H9 (cell line): ENCODE measurements around the gene PGPEP1. TPM values are rescaled to one million over a fixed set of nuclear protein-coding genes. Genes with fewer than 3 reads are reported as not detected.
A peak's percentile ranks its signal among the peaks of the same experiment; 100 is the strongest.

Experiments
- DNase-seq: peaks from one replicate; pipeline ENCODE4 v3.0.0-alpha.2; 2017
- H2AFZ ChIP-seq: one replicate; pipeline ENCODE4 v1.6.1; 2013; ENCODE audit warnings: mild to moderate bottlenecking, low read length, control low read depth, moderate library complexity
- H2AK5ac ChIP-seq: 2 replicates; pipeline ENCODE4 v1.6.1; 2013; ENCODE audit warnings: low read length, control low read depth, mixed read lengths; ENCODE audit not compliant: insufficient read length
- H2BK120ac ChIP-seq: one replicate; pipeline ENCODE4 v1.6.1; 2013; ENCODE audit warnings: low read depth, mild to moderate bottlenecking, low read length, control low read depth, inconsistent platforms; ENCODE audit not compliant: poor library complexity, severe bottlenecking
- H2BK12ac ChIP-seq: 2 replicates; pipeline ENCODE4 v1.6.1; 2013; ENCODE audit warnings: low read length, control low read depth, mixed read lengths, low read depth; ENCODE audit not compliant: insufficient read length
- H2BK15ac ChIP-seq: 2 replicates; pipeline ENCODE4 v1.6.1; 2013; ENCODE audit warnings: low read depth, low read length, control low read depth
- H2BK20ac ChIP-seq: one replicate; pipeline ENCODE4 v1.6.1; 2013; ENCODE audit warnings: low read depth, mild to moderate bottlenecking, low read length, control low read depth, inconsistent platforms; ENCODE audit not compliant: poor library complexity, severe bottlenecking
- H2BK5ac ChIP-seq: 2 replicates; pipeline ENCODE4 v1.6.1; 2013; ENCODE audit warnings: low read length, control low read depth, mixed read lengths; ENCODE audit not compliant: insufficient read length
- H3K14ac ChIP-seq: 2 replicates; pipeline ENCODE4 v1.6.1; 2013; ENCODE audit warnings: low read length, control low read depth; ENCODE audit not compliant: insufficient read depth
- H3K18ac ChIP-seq: 2 replicates; pipeline ENCODE4 v1.6.1; 2013; ENCODE audit warnings: low read depth, mild to moderate bottlenecking, mixed read lengths, low read length, control low read depth; ENCODE audit not compliant: insufficient read length
- H3K23ac ChIP-seq: 2 replicates; pipeline ENCODE4 v1.6.1; 2013; ENCODE audit warnings: low read length, control low read depth, mixed read lengths, low read depth; ENCODE audit not compliant: insufficient read length
- H3K23me2 ChIP-seq: 2 replicates; pipeline ENCODE4 v1.6.1; 2013; ENCODE audit warnings: low read depth, mild to moderate bottlenecking, mixed read lengths, low read length, control low read depth; ENCODE audit not compliant: insufficient read length, poor library complexity, severe bottlenecking
- H3K27ac ChIP-seq: 2 replicates; pipeline ENCODE4 v1.5.1; 2013; ENCODE audit warnings: low read length, control low read depth, mixed read lengths, low read depth; ENCODE audit not compliant: insufficient read length
- H3K27me3 ChIP-seq: 2 replicates; pipeline ENCODE4 v1.6.1; 2013; ENCODE audit warnings: low read length, control low read depth, inconsistent platforms; ENCODE audit not compliant: insufficient read depth
- H3K4ac ChIP-seq: 2 replicates; pipeline ENCODE4 v1.6.1; 2013; ENCODE audit warnings: low read depth, mild to moderate bottlenecking, control low read depth, inconsistent platforms, low read length, moderate library complexity
- H3K4me1 ChIP-seq: 2 replicates; pipeline ENCODE4 v1.6.1; 2013; ENCODE audit warnings: low read length, control low read depth, inconsistent platforms; ENCODE audit not compliant: insufficient read depth
- H3K4me2 ChIP-seq: 2 replicates; pipeline ENCODE4 v1.6.1; 2013; ENCODE audit warnings: low read length, control low read depth, mixed read lengths; ENCODE audit not compliant: insufficient read length, insufficient read depth
- H3K56ac ChIP-seq: 2 replicates; pipeline ENCODE4 v1.6.1; 2013; ENCODE audit warnings: low read depth, mild to moderate bottlenecking, mixed read lengths, low read length, control low read depth; ENCODE audit not compliant: insufficient read length
- H3K79me1 ChIP-seq: 2 replicates; pipeline ENCODE4 v1.6.1; 2013; ENCODE audit warnings: low read depth, mild to moderate bottlenecking, moderate library complexity, low read length, control low read depth, inconsistent platforms; ENCODE audit not compliant: insufficient read depth, poor library complexity, severe bottlenecking
- H3K79me2 ChIP-seq: 2 replicates; pipeline ENCODE4 v1.6.1; 2013; ENCODE audit warnings: low read length, control low read depth, inconsistent platforms; ENCODE audit not compliant: insufficient read depth
- H3K9ac ChIP-seq: 2 replicates; pipeline ENCODE4 v1.6.1; 2013; ENCODE audit warnings: low read length, control low read depth, mixed read lengths; ENCODE audit not compliant: insufficient read length; ENCODE audit errors: extremely low read depth
- H3K9me3 ChIP-seq: one replicate; pipeline ENCODE4 v1.6.1; 2013; ENCODE audit warnings: low read depth, low read length, inconsistent platforms; ENCODE audit not compliant: control insufficient read depth
- H3T11ph ChIP-seq: one replicate; pipeline ENCODE4 v1.6.1; 2013; ENCODE audit warnings: mild to moderate bottlenecking, low read length, control low read depth, inconsistent platforms
- H4K20me1 ChIP-seq: one replicate; pipeline ENCODE4 v1.6.1; 2013; ENCODE audit not compliant: control insufficient read depth, insufficient read length, insufficient read depth
- H4K5ac ChIP-seq: 2 replicates; pipeline ENCODE4 v1.6.1; 2013; ENCODE audit warnings: low read depth, mild to moderate bottlenecking, mixed read lengths, low read length, control low read depth; ENCODE audit not compliant: insufficient read length
- H4K8ac ChIP-seq: replicated peaks from 2 replicates; pipeline ENCODE4 v1.6.1; 2013; ENCODE audit warnings: low read length, control low read depth, mixed read lengths, low read depth; ENCODE audit not compliant: insufficient read length
- H4K91ac ChIP-seq: 2 replicates; pipeline ENCODE4 v1.6.1; 2013; ENCODE audit warnings: low read depth, mild to moderate bottlenecking, moderate library complexity, mixed read lengths, low read length, control low read depth; ENCODE audit not compliant: insufficient read length
- H3K27ac Mint-ChIP-seq, 3 experiments: 2 replicates in 2 of 3; 3 replicates in 1 of 3; pipeline ENCODE4 v1.8.0; 2020 to 2021; ENCODE audit warnings: mixed read lengths in 3 of 3, mild to moderate bottlenecking in 1 of 3, moderate library complexity in 1 of 3
- H3K27me3 Mint-ChIP-seq: 2 replicates; pipeline ENCODE4 v1.8.0; 2021; ENCODE audit warnings: low read depth, mild to moderate bottlenecking, moderate library complexity, mixed read lengths
- H3K36me3 Mint-ChIP-seq, 3 experiments: 2 replicates in 2 of 3; 3 replicates in 1 of 3; pipeline ENCODE4 v1.8.0; 2020 to 2021; ENCODE audit warnings: low read depth in 3 of 3, mixed read lengths in 3 of 3; ENCODE audit not compliant: insufficient read depth in 1 of 3
- H3K4me1 Mint-ChIP-seq, 2 experiments: 2 replicates each; pipeline ENCODE4 v1.8.0; 2020; ENCODE audit warnings: mixed read lengths in 2 of 2
- H3K4me3 Mint-ChIP-seq, 2 experiments: 2 replicates in 1 of 2; 3 replicates in 1 of 2; pipeline ENCODE4 v1.8.0; 2020 to 2021; ENCODE audit warnings: mild to moderate bottlenecking in 2 of 2, mixed read lengths in 2 of 2, moderate library complexity in 1 of 2
- H3K9me3 Mint-ChIP-seq, 2 experiments: 2 replicates in 1 of 2; 3 replicates in 1 of 2; pipeline ENCODE4 v1.8.0; 2020; ENCODE audit warnings: mild to moderate bottlenecking in 2 of 2, mixed read lengths in 2 of 2, moderate library complexity in 1 of 2
- WGBS: extraction: QIAGEN DNeasy Blood & Tissue Kit; methylation state at CpG from one replicate; pipeline ENCODE4 v1.1.7; 2013; ENCODE audit warnings: missing lambda C conversion rate, low lambda C conversion rate, mixed read lengths; ENCODE audit not compliant: insufficient read length; ENCODE audit errors: extremely low coverage; 5-methylcytosine and 5-hydroxymethylcytosine counted together
- total RNA-seq: library from RNA; stranded (reverse); gene quantifications from 2 replicates; pipeline ENCODE4 v1.2.1, GENCODE V29; 2021
- TF ChIP-seq, protein P1 (sequence below): fragments of 200-600 bp; sonication (generic); conservative IDR thresholded peaks from 3 replicates; pipeline ENCODE4 v1.8.0; 2021; ENCODE audit warnings: antibody characterized with exemption, mild to moderate bottlenecking

Gene PGPEP1
- total RNA-seq, 1 experiment from 2014 or later: 64.8 TPM

DNA sequence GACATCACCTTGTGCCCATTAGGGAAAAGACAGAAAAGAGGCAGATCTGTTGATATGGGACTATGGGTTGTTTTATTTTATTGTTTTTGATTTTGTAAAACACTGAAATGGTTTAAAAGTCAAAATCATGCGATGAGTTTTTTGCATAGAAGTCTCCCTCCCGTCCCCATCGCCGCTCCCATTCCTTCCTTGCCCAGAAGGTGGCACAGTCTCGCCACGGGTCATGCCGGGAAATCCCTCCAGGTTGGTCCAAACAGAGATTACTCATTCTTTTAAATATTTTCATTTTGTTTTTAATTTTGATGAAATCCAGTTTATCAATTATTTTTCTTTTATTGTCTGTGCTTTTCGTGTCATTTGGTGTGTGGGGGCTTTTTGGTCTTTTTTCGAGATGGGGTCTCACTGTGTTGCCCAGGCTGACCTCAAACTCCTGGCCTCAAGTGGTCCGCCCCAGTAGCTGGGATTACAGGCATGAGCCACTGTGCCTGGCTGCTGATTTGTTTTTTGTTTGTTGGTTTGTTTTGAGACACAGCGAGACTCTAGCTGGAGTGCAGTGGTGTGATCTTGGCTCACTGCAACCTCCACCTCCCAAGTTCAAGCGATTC lies 9.2 kb downstream of the PGPEP1 start:
- Histone ChIP-seq H3K79me1 (no peaks in the 10 kb centered on the region), H4K5ac (no peak overlapping the region), H3K79me2 (no peaks in the 10 kb centered on the region), H2BK120ac (no peak overlapping the region), H3K56ac (no peak overlapping the region), H4K91ac (no peak overlapping the region), H3K4ac (no peak overlapping the region), H2AK5ac (no peak overlapping the region), H3K18ac (no peak overlapping the region), H3T11ph (no peak overlapping the region), H3K4me2 (no peak overlapping the region), H3K4me1 (no peaks in the 10 kb centered on the region), H4K20me1 (no peaks in the 10 kb centered on the region), H3K23me2 (no peaks in the 10 kb centered on the region), H3K14ac (no peak overlapping the region), H3K27ac (no peak overlapping the region), H3K9me3 (no peaks in the 10 kb centered on the region), H3K23ac (no peak overlapping the region), H2BK15ac (no peak overlapping the region), H2BK12ac (no peak overlapping the region), H4K8ac (no peak overlapping the region), H2AFZ (no peak overlapping the region), H2BK20ac (no peak overlapping the region), H2BK5ac (no peak overlapping the region), H3K9ac (no peak overlapping the region), H3K27me3 (no peaks in the 10 kb centered on the region)
- no peak for DNase-seq
- Mint-ChIP-seq H3K4me3 (no peak overlapping the region), H3K27me3 (no peaks in the 10 kb centered on the region), H3K27ac (no peak overlapping the region), H3K4me1 (peaks cover 20 to 21% of the 10 kb centered on the region in 2 experiments), H3K36me3 (peaks cover 3 to 60% (median 8%) of the 10 kb centered on the region in 3 experiments; a peak in 6 of 7 replicates), H3K9me3 (no peaks in the 10 kb centered on the region; a peak in 2 of 5 replicates)
- TF ChIP-seq, protein P1, sequence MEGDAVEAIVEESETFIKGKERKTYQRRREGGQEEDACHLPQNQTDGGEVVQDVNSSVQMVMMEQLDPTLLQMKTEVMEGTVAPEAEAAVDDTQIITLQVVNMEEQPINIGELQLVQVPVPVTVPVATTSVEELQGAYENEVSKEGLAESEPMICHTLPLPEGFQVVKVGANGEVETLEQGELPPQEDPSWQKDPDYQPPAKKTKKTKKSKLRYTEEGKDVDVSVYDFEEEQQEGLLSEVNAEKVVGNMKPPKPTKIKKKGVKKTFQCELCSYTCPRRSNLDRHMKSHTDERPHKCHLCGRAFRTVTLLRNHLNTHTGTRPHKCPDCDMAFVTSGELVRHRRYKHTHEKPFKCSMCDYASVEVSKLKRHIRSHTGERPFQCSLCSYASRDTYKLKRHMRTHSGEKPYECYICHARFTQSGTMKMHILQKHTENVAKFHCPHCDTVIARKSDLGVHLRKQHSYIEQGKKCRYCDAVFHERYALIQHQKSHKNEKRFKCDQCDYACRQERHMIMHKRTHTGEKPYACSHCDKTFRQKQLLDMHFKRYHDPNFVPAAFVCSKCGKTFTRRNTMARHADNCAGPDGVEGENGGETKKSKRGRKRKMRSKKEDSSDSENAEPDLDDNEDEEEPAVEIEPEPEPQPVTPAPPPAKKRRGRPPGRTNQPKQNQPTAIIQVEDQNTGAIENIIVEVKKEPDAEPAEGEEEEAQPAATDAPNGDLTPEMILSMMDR: peak; percentile 90
- no CpG with 5 or more reads among the region's 12 CpGs for WGBS
